ENCODE measurements around the gene MCOLN1. TPM values are rescaled to one million over a fixed set of nuclear protein-coding genes. Genes with fewer than 3 reads are reported as not detected.

The MCOLN1 gene
- total and polyA plus RNA-seq, 2 of the 8 experiments (the other 6 are each of a cell fraction or from before 2014, with no cell fraction given), result 19.1 to 40.0 TPM

DNA sequence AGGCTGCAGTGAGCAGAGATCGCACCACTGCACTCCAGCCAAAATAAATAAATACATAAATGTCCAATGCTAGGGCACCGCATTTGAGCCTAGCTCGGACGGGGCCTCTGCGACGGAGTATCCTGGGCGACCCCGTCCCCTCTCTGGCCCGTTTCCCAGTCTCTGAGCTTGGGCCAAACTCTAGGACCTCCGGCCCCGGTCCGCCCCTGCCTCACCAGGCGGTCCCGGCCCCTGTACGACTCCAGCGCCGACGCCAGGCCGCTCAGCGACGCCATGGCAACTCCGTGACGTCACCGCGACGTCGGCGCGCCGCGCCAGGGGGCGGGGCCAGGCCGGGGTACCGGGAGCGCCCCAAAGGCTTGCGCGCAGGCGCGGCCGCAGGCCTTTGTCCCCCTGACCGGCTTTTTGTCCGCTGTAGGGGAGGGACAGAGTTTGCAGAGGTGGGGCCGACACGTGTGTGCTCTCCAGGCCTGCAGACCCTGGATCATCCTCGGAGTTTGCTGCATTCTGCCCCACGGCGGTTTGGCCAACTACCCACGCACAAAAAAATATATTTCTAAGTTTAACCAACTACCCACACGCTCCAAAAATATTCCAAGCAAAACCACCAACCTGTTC, 33.6 kb upstream of the MCOLN1 start, which contains the start of gene PEX11G (continued):
- TF ChIP-seq CHD2 (IDR thresholded peaks at IDR 0.05; ENCODE audit: low read length) (no peak), EP300 (IDR thresholded peaks at IDR 0.05; ENCODE audit: borderline replicate concordance in 1 of 2, low read depth in 2 of 2, low read length in 2 of 2) (no peak), SAP30 (IDR thresholded peaks at IDR 0.05; ENCODE audit: insufficient read depth, insufficient replicate concordance, low read length) (no peak), NANOG (IDR thresholded peaks at IDR 0.05; ENCODE audit: insufficient read depth, low read depth, low read length, poor library complexity, severe bottlenecking) (no peak), SIN3A (conservative IDR thresholded peaks at IDR 0.05 in 1 of 2, IDR thresholded peaks at IDR 0.05 in 1 of 2; ENCODE audit: low read depth in 1 of 2, low read length in 2 of 2) (peak; percentile 58; a peak in 1 of 4 replicates), POLR2AphosphoS5 (IDR thresholded peaks at IDR 0.05; ENCODE audit: low read depth, low read length) (peak; percentile 82), ZNF274 (IDR thresholded peaks at IDR 0.05; ENCODE audit: borderline replicate concordance, extremely low read depth, low read length) (no peak)
- TF ChIP-seq, protein P1, sequence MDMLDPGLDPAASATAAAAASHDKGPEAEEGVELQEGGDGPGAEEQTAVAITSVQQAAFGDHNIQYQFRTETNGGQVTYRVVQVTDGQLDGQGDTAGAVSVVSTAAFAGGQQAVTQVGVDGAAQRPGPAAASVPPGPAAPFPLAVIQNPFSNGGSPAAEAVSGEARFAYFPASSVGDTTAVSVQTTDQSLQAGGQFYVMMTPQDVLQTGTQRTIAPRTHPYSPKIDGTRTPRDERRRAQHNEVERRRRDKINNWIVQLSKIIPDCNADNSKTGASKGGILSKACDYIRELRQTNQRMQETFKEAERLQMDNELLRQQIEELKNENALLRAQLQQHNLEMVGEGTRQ (IDR thresholded peaks at IDR 0.05; ENCODE audit: low read length), result no peak
- TF ChIP-seq, protein P2, sequence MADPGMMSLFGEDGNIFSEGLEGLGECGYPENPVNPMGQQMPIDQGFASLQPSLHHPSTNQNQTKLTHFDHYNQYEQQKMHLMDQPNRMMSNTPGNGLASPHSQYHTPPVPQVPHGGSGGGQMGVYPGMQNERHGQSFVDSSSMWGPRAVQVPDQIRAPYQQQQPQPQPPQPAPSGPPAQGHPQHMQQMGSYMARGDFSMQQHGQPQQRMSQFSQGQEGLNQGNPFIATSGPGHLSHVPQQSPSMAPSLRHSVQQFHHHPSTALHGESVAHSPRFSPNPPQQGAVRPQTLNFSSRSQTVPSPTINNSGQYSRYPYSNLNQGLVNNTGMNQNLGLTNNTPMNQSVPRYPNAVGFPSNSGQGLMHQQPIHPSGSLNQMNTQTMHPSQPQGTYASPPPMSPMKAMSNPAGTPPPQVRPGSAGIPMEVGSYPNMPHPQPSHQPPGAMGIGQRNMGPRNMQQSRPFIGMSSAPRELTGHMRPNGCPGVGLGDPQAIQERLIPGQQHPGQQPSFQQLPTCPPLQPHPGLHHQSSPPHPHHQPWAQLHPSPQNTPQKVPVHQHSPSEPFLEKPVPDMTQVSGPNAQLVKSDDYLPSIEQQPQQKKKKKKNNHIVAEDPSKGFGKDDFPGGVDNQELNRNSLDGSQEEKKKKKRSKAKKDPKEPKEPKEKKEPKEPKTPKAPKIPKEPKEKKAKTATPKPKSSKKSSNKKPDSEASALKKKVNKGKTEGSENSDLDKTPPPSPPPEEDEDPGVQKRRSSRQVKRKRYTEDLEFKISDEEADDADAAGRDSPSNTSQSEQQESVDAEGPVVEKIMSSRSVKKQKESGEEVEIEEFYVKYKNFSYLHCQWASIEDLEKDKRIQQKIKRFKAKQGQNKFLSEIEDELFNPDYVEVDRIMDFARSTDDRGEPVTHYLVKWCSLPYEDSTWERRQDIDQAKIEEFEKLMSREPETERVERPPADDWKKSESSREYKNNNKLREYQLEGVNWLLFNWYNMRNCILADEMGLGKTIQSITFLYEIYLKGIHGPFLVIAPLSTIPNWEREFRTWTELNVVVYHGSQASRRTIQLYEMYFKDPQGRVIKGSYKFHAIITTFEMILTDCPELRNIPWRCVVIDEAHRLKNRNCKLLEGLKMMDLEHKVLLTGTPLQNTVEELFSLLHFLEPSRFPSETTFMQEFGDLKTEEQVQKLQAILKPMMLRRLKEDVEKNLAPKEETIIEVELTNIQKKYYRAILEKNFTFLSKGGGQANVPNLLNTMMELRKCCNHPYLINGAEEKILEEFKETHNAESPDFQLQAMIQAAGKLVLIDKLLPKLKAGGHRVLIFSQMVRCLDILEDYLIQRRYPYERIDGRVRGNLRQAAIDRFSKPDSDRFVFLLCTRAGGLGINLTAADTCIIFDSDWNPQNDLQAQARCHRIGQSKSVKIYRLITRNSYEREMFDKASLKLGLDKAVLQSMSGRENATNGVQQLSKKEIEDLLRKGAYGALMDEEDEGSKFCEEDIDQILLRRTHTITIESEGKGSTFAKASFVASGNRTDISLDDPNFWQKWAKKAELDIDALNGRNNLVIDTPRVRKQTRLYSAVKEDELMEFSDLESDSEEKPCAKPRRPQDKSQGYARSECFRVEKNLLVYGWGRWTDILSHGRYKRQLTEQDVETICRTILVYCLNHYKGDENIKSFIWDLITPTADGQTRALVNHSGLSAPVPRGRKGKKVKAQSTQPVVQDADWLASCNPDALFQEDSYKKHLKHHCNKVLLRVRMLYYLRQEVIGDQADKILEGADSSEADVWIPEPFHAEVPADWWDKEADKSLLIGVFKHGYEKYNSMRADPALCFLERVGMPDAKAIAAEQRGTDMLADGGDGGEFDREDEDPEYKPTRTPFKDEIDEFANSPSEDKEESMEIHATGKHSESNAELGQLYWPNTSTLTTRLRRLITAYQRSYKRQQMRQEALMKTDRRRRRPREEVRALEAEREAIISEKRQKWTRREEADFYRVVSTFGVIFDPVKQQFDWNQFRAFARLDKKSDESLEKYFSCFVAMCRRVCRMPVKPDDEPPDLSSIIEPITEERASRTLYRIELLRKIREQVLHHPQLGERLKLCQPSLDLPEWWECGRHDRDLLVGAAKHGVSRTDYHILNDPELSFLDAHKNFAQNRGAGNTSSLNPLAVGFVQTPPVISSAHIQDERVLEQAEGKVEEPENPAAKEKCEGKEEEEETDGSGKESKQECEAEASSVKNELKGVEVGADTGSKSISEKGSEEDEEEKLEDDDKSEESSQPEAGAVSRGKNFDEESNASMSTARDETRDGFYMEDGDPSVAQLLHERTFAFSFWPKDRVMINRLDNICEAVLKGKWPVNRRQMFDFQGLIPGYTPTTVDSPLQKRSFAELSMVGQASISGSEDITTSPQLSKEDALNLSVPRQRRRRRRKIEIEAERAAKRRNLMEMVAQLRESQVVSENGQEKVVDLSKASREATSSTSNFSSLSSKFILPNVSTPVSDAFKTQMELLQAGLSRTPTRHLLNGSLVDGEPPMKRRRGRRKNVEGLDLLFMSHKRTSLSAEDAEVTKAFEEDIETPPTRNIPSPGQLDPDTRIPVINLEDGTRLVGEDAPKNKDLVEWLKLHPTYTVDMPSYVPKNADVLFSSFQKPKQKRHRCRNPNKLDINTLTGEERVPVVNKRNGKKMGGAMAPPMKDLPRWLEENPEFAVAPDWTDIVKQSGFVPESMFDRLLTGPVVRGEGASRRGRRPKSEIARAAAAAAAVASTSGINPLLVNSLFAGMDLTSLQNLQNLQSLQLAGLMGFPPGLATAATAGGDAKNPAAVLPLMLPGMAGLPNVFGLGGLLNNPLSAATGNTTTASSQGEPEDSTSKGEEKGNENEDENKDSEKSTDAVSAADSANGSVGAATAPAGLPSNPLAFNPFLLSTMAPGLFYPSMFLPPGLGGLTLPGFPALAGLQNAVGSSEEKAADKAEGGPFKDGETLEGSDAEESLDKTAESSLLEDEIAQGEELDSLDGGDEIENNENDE (IDR thresholded peaks at IDR 0.05; ENCODE audit: insufficient replicate concordance, low read length), result no peak
